Keratinocyte (primary cell): ENCODE measurements around the gene CHD3. TPM values are rescaled to one million over a fixed set of nuclear protein-coding genes. Genes with fewer than 3 reads are reported as not detected.
A peak's percentile ranks its signal among the peaks of the same experiment; 100 is the strongest.
"Not testable (repeated sequence)": the region's sequence is repeated elsewhere in the genome, so short reads cannot be mapped to it uniquely, and the experiment has no call there.

ENCODE experiments used
- DNase-seq: peaks from one replicate; pipeline ENCODE4 v3.0.0-alpha.2; 2011; ENCODE audit warnings: low read depth, missing footprints, low spot score
- FAIRE-seq: peaks from 2 replicates; lab custom pipeline; 2011; peaks lifted over from hg19 to GRCh38; lab: Jason Lieb, UNC
- H2AFZ ChIP-seq: 2 replicates; pipeline ENCODE4 v1.6.0; 2012; ENCODE audit warnings: low read length, control low read depth, inconsistent platforms; ENCODE audit not compliant: control insufficient read depth
- H3K27ac ChIP-seq: 2 replicates; pipeline ENCODE4 v1.5.1; 2011; ENCODE audit warnings: low read length; ENCODE audit not compliant: control insufficient read depth, insufficient read depth
- H3K27me3 ChIP-seq: 3 replicates; pipeline ENCODE4 v1.6.0; 2011; ENCODE audit warnings: low read length; ENCODE audit not compliant: control insufficient read depth, insufficient read depth; ENCODE audit errors: extremely low read depth
- H3K36me3 ChIP-seq, 2 experiments: 2 replicates in 1 of 2; 3 replicates in 1 of 2; pipeline ENCODE4 v1.5.1; 2011; ENCODE audit warnings: low read length in 2 of 2, mild to moderate bottlenecking in 1 of 2; ENCODE audit not compliant: control insufficient read depth in 2 of 2, insufficient read depth in 2 of 2; ENCODE audit errors: extremely low read depth in 1 of 2
- H3K4me1 ChIP-seq: 3 replicates; pipeline ENCODE4 v1.5.1; 2011; ENCODE audit warnings: low read length; ENCODE audit not compliant: control insufficient read depth, insufficient read depth; ENCODE audit errors: extremely low read depth
- H3K4me2 ChIP-seq: 3 replicates; pipeline ENCODE4 v1.6.0; 2011; ENCODE audit warnings: low read depth, low read length; ENCODE audit not compliant: control insufficient read depth, insufficient read depth; ENCODE audit errors: extremely low read depth
- H3K4me3 ChIP-seq, 3 experiments: fragments of 200-600 bp in 1 of 3; sonication (generic) in 1 of 3; 2 replicates in 2 of 3; 3 replicates in 1 of 3; pipeline ENCODE4 v1.5.1; 2011 to 2016; ENCODE audit warnings: low read length in 3 of 3, mild to moderate bottlenecking in 3 of 3, control low read depth in 2 of 3, inconsistent platforms in 1 of 3, low read depth in 1 of 3, mixed read lengths in 1 of 3, mixed run types in 1 of 3, moderate library complexity in 1 of 3; ENCODE audit not compliant: control insufficient read depth in 2 of 3, insufficient read depth in 2 of 3; ENCODE audit errors: extremely low read depth in 1 of 3
- H3K79me2 ChIP-seq: 2 replicates; pipeline ENCODE4 v1.6.0; 2012; ENCODE audit warnings: low read length; ENCODE audit not compliant: control insufficient read depth, insufficient read depth
- H3K9ac ChIP-seq: 3 replicates; pipeline ENCODE4 v1.6.0; 2011; ENCODE audit warnings: low read length; ENCODE audit not compliant: control insufficient read depth, insufficient read depth; ENCODE audit errors: extremely low read depth
- H3K9me1 ChIP-seq: 3 replicates; pipeline ENCODE4 v1.6.0; 2011; ENCODE audit warnings: low read length; ENCODE audit not compliant: control insufficient read depth, insufficient read depth; ENCODE audit errors: extremely low read depth
- H3K9me3 ChIP-seq: 2 replicates; pipeline ENCODE4 v1.5.1; 2012; ENCODE audit warnings: low read depth, low read length; ENCODE audit not compliant: control insufficient read depth
- H4K20me1 ChIP-seq: 3 replicates; pipeline ENCODE4 v1.6.0; 2011; ENCODE audit warnings: low read length; ENCODE audit not compliant: control insufficient read depth, insufficient read depth; ENCODE audit errors: extremely low read depth
- EZH2 ChIP-seq: IDR thresholded peaks from one replicate; pipeline ENCODE4 v1.6.1; 2012; ENCODE audit warnings: inconsistent platforms, mild to moderate bottlenecking, low read length, moderate library complexity
- dilution Hi-C: fragments of 300-500 bp; cut with MboI; formaldehyde crosslinking; loops from one replicate; pipeline ENCODE4 v1.7.0; 2020; ENCODE audit warnings: low sequenced_read_pairs; ENCODE audit not compliant: extremely low pct_ligation_motif_present
- polyA plus RNA-seq, 5 experiments: library from polyadenylated mRNA; depleted of rRNA in 3 of 5; stranded (reverse) in 3 of 5; stranded (forward) in 1 of 5; unstranded in 1 of 5; fragments of >200 nt; gene quantifications; 1 replicate in 1 of 5; 2 replicates in 3 of 5; 3 replicates in 1 of 5; pipeline versions ENCODE4 v1.2.1 to v1.2.3, GENCODE V29; 2011 to 2012; ENCODE audit warnings: missing spikeins in 2 of 5, low read depth in 1 of 5, low replicate concordance in 1 of 5
- TF ChIP-seq, protein P1 (sequence below), 3 experiments: IDR thresholded peaks in 1 of 3; conservative IDR thresholded peaks in 1 of 3; optimal IDR thresholded peaks in 1 of 3; 2 replicates in 2 of 3; 3 replicates in 1 of 3; pipeline versions ENCODE3 to v1.5.1; 2011; ENCODE audit warnings: low read length in 3 of 3, mild to moderate bottlenecking in 3 of 3, moderate library complexity in 2 of 3, control low read depth in 1 of 3, inconsistent platforms in 1 of 3; ENCODE audit not compliant: insufficient read depth in 2 of 3; ENCODE audit errors: extremely low read depth in 1 of 3

The CHD3 gene
- polyA plus RNA-seq, 1 donor (not counting 4 experiments of a cell fraction or from before 2014, with no cell fraction given) = 30.1 TPM

DNA sequence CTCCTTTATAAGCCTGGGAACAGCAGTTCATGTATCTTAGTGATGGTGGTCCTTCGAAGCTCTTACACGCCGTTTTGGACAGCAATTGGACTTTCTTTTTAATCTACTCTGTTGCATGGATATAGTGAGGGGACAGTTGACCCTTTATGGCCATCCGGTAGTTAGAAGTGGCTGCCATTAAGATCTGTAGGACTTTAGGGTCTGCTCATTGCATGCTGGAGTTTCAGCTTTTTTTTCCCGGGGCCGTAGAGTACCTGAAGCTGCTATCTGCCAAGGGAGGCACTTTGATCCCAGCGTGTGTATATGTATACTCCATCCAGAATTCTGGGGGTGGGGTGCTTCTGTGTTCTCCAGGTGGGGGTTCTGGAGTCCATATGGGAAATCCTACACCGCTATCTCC lies 29.6 kb upstream of the CHD3 start:
- Histone ChIP-seq H3K4me2 (peak overlapping the region; percentile 97), H2AFZ (no peak overlapping the region), H3K9me3 (no peaks in the 10 kb centered on the region), H3K27me3 (no peaks in the 10 kb centered on the region), H4K20me1 (no peaks in the 10 kb centered on the region), H3K9me1 (no peaks in the 10 kb centered on the region), H3K4me1 (peaks cover 37% of the 10 kb centered on the region), H3K79me2 (peaks cover 25% of the 10 kb centered on the region), H3K27ac (peak overlapping the region; percentile 73), H3K36me3 (peaks cover 5 to 8% of the 10 kb centered on the region in 2 experiments), H3K4me3 (peak overlapping the region; percentile 57 to 98 (median 79)), H3K9ac (peak overlapping the region; percentile 79)
- TF ChIP-seq, protein P1, sequence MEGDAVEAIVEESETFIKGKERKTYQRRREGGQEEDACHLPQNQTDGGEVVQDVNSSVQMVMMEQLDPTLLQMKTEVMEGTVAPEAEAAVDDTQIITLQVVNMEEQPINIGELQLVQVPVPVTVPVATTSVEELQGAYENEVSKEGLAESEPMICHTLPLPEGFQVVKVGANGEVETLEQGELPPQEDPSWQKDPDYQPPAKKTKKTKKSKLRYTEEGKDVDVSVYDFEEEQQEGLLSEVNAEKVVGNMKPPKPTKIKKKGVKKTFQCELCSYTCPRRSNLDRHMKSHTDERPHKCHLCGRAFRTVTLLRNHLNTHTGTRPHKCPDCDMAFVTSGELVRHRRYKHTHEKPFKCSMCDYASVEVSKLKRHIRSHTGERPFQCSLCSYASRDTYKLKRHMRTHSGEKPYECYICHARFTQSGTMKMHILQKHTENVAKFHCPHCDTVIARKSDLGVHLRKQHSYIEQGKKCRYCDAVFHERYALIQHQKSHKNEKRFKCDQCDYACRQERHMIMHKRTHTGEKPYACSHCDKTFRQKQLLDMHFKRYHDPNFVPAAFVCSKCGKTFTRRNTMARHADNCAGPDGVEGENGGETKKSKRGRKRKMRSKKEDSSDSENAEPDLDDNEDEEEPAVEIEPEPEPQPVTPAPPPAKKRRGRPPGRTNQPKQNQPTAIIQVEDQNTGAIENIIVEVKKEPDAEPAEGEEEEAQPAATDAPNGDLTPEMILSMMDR (optimal IDR thresholded peaks at IDR 0.05 in 1 of 3, IDR thresholded peaks at IDR 0.05 in 1 of 3, conservative IDR thresholded peaks at IDR 0.05 in 1 of 3; ENCODE audit: extremely low read depth in 1 of 3, insufficient read depth in 2 of 3, low read length in 3 of 3) = no peak
- TF ChIP-seq EZH2 = no peak
- dilution Hi-C loops = no loop called here
- DNase-seq (no peak), FAIRE-seq (no peak)

DNA sequence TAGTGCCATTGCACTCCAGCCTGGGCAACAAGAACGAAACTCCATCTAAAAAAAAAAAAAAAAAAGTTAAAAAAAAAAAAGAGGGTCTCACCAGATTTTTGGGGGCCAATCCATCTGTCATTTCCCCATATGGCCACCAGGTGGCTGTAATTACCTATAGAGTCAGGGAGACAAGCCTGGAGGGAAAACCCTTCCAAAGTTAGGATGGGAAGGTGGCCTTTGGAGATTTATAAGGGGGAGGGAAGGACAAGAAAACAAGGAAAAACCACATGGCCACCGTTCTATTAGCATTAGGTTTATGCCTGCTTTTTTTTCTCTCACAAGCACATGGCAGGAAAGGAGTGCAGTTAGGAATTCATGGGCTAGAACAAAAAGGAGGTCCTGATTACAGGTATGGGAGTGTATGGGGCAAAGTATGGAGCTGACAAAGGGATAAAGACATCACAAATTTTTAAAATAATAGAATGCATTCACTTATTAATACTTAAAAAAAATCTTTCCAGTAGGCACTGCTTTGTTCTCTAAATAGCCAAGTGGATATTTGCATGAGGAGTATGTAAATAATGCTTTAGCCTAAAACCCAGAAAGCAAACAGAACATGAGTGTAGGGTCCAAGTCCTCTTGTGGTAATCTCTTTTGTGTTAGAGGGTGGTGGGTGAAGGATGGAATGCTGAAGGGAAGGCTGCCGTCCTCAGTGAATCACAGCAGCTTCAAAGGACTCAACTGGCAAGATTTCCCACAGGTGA lies 25.7 kb upstream of the CHD3 start:
- dilution Hi-C loops = no loop called here
- H3K27ac ChIP-seq = no peak overlapping the region
- TF ChIP-seq, protein P1 (optimal IDR thresholded peaks at IDR 0.05 in 1 of 3, IDR thresholded peaks at IDR 0.05 in 1 of 3, conservative IDR thresholded peaks at IDR 0.05 in 1 of 3; ENCODE audit: extremely low read depth in 1 of 3, insufficient read depth in 2 of 3, low read length in 3 of 3) = peak; percentile 58 to 66 (median 59)
- no peak for TF ChIP-seq EZH2

DNA sequence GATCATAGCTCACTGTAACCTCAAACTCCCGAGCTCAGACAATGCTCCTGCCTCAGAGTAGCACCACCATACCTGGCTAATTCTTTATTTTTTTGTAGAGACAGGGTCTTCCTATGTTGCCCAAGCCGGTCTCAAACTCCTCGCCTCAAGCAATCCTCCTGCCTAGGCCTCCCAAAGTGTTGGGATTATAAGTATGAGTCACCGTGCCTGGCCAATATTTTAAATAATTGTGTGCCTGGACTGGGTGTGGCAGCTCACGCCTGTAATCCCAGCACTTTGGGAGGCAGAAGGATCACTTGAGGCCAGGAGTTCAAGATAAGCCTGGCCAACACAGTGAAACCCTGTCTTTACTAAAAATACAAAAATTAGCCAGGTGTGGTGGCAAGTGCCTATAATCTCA lies 24.2 kb upstream of the CHD3 start:
- H4K20me1 ChIP-seq, H3K9me3 ChIP-seq, H3K4me3 ChIP-seq, H3K9ac ChIP-seq, FAIRE-seq, DNase-seq, dilution Hi-C loops, H3K79me2 ChIP-seq, H3K9me1 ChIP-seq, H2AFZ ChIP-seq, H3K27me3 ChIP-seq, H3K27ac ChIP-seq, H3K36me3 ChIP-seq, H3K4me2 ChIP-seq: not testable (repeated sequence)
- H3K4me1 ChIP-seq = peaks cover 21% of the 10 kb centered on the region

More for the DNA sequence above, 25.7 kb upstream of the CHD3 start:
- no peaks in the 10 kb centered on the region for H4K20me1 ChIP-seq
- H3K9me1 ChIP-seq = no peaks in the 10 kb centered on the region
- no peaks in the 10 kb centered on the region for H3K27me3 ChIP-seq
- peaks cover 5 to 8% of the 10 kb centered on the region in 2 experiments for H3K36me3 ChIP-seq
- no peaks in the 10 kb centered on the region for H3K9me3 ChIP-seq
- H3K4me2 ChIP-seq = no peak overlapping the region
- H3K79me2 ChIP-seq = peaks cover 16% of the 10 kb centered on the region
- peaks cover 26% of the 10 kb centered on the region for H3K4me1 ChIP-seq
- FAIRE-seq (no peak), DNase-seq (no peak)
- no peak overlapping the region for H3K9ac ChIP-seq
- no peak overlapping the region for H2AFZ ChIP-seq
- H3K4me3 ChIP-seq = no peak overlapping the region
